ENCODE results near the gene CATSPER3.

The CATSPER3 gene

DNA sequence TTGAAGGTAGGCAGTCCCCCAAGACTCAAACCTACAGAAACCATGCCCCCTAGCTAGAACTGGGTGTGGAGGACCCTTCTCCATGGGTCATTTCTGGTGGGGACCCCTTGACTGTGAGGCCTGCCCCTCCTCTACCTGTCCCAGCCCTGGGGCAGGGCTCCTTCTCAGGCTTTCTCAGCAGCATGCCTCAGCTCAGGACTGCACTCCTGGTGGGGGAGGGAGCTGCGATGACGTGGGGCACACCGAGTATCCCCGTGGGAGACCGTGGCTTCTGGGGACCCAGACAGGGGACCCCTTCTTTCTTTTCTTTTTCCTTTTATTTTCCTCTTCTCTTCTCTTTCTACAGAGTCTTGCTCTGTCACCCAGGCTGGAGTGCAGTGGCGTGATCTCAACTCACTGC is 93.3 kb downstream of the CATSPER3 start:
- TF ChIP-seq ARNT (IDR thresholded peaks at IDR 0.05) (no peak), FOXK2 (IDR thresholded peaks at IDR 0.05) (no peak), BHLHE40 (IDR thresholded peaks at IDR 0.05; ENCODE audit: borderline replicate concordance) (no peak), FOXM1 (IDR thresholded peaks at IDR 0.05; ENCODE audit: borderline replicate concordance) (no peak), FOXA1 (IDR thresholded peaks at IDR 0.05) (no peak), L3MBTL2 (conservative IDR thresholded peaks at IDR 0.05) (no peak), NFRKB (IDR thresholded peaks at IDR 0.05) (no peak), CTBP1 (IDR thresholded peaks at IDR 0.05; ENCODE audit: borderline replicate concordance) (no peak), ELF4 (IDR thresholded peaks at IDR 0.05) (no peak), SP1 (IDR thresholded peaks at IDR 0.05) (no peak), TARDBP (IDR thresholded peaks at IDR 0.05) (no peak), HDGF (IDR thresholded peaks at IDR 0.05; ENCODE audit: borderline replicate concordance) (no peak), ZNF384 (IDR thresholded peaks at IDR 0.05) (no peak), SUZ12 (IDR thresholded peaks at IDR 0.05) (no peak), LEF1 (IDR thresholded peaks at IDR 0.05; ENCODE audit: borderline replicate concordance) (no peak)
- TF ChIP-seq, protein P1, sequence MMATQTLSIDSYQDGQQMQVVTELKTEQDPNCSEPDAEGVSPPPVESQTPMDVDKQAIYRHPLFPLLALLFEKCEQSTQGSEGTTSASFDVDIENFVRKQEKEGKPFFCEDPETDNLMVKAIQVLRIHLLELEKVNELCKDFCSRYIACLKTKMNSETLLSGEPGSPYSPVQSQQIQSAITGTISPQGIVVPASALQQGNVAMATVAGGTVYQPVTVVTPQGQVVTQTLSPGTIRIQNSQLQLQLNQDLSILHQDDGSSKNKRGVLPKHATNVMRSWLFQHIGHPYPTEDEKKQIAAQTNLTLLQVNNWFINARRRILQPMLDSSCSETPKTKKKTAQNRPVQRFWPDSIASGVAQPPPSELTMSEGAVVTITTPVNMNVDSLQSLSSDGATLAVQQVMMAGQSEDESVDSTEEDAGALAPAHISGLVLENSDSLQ (IDR thresholded peaks at IDR 0.05), result no peak
- DNase-seq (ENCODE audit: extremely low spot score), result no peak
- CTCF ChIA-PET, result interaction anchor here (0.8 to 1.2 kb wide), 2 partner anchors 12 to 130 kb away, joined by 3 to 5 read pairs; no protein-coding TSS in a partner anchor
- POLR2A ChIA-PET, result interaction anchor here (0.8 kb wide), 1 partner anchor 53 kb away, joined by 4 read pairs; no protein-coding TSS in a partner anchor

Measured in HEK293T (cell line).